IMR-90 (cell line): ENCODE data around the gene GRID1. TPM values are rescaled to one million over a fixed set of nuclear protein-coding genes. Genes with fewer than 3 reads are reported as not detected.

Experiments
- ATAC-seq: fragments of 200-7000 bp; cut with Tn5 transposase; 2 replicates; pipeline ENCODE4 v1.9.1; 2020; ENCODE audit warnings: low read depth, mild to moderate bottlenecking, moderate library complexity
- BruUV-seq: library from RNA; stranded (reverse); fragments of 400-500 nt; replicated peaks from 2 replicates; lab custom pipeline; 2021; lab: Mats Ljungman, UMichigan
- CTCF ChIA-PET: fragments of 300-600 bp; formaldehyde crosslinking; extraction: SDS; loops from one replicate; lab custom pipeline; 2021; ENCODE audit warnings: antibody characterized with exemption; lab: Yijun Ruan, JAX
- POLR2A ChIA-PET: fragments of 300-600 bp; sonication (Branson Sonifier 250); formaldehyde crosslinking; loops from one replicate; lab custom pipeline; 2022; ENCODE audit warnings: antibody characterized with exemption; ENCODE audit not compliant: unreplicated experiment; lab: Charles Lee
- DNase-seq: peaks from one replicate; pipeline ENCODE4 v3.0.0; 2013
- H2AFZ ChIP-seq: replicated peaks from 2 replicates; pipeline ENCODE3; 2013; ENCODE audit warnings: low read length, mild to moderate bottlenecking; ENCODE audit not compliant: poor library complexity
- H2AK5ac ChIP-seq: 2 replicates; pipeline ENCODE4 v1.6.1; 2013; ENCODE audit warnings: low read depth, low read length, inconsistent platforms
- H2AK9ac ChIP-seq: replicated peaks from 2 replicates; pipeline ENCODE3; 2013; ENCODE audit warnings: mild to moderate bottlenecking, low read depth, low read length, moderate library complexity; ENCODE audit not compliant: poor library complexity
- H2BK120ac ChIP-seq: 2 replicates; pipeline ENCODE4 v1.6.1; 2013; ENCODE audit warnings: low read depth, low read length, inconsistent platforms
- H2BK15ac ChIP-seq: 3 replicates; pipeline ENCODE4 v1.6.1; 2013; ENCODE audit warnings: low read depth, low read length, inconsistent platforms
- H2BK20ac ChIP-seq: 2 replicates; pipeline ENCODE4 v1.6.1; 2013; ENCODE audit warnings: low read depth, mild to moderate bottlenecking, inconsistent platforms, low read length, moderate library complexity
- H2BK5ac ChIP-seq: 2 replicates; pipeline ENCODE4 v1.6.1; 2013; ENCODE audit warnings: mild to moderate bottlenecking, low read depth, low read length, inconsistent platforms; ENCODE audit not compliant: poor library complexity, severe bottlenecking
- H3K14ac ChIP-seq: replicated peaks from 2 replicates; pipeline ENCODE4 v1.6.1; 2013; ENCODE audit warnings: low read depth, low read length, inconsistent platforms
- H3K18ac ChIP-seq: 2 replicates; pipeline ENCODE4 v1.6.1; 2013; ENCODE audit warnings: low read depth, low read length, control low read depth
- H3K23ac ChIP-seq: 2 replicates; pipeline ENCODE4 v1.6.1; 2013; ENCODE audit warnings: low read depth, low read length, inconsistent platforms
- H3K27ac ChIP-seq: 2 replicates; pipeline ENCODE4 v1.5.1; 2013; ENCODE audit warnings: mild to moderate bottlenecking, control low read depth, low read length; ENCODE audit not compliant: insufficient read depth
- H3K27me3 ChIP-seq: 2 replicates; pipeline ENCODE4 v1.6.1; 2013; ENCODE audit warnings: low read length; ENCODE audit not compliant: control insufficient read depth, insufficient read depth
- H3K36me3 ChIP-seq: 2 replicates; pipeline ENCODE4 v1.6.1; 2013; ENCODE audit warnings: low read length, mixed read lengths; ENCODE audit not compliant: control insufficient read depth, insufficient read depth
- H3K4ac ChIP-seq: 2 replicates; pipeline ENCODE4 v1.6.1; 2013; ENCODE audit warnings: low read depth, low read length, inconsistent platforms
- H3K4me1 ChIP-seq: 2 replicates; pipeline ENCODE4 v1.6.1; 2013; ENCODE audit warnings: low read length, mixed read lengths; ENCODE audit not compliant: control insufficient read depth, insufficient read depth
- H3K4me2 ChIP-seq: 2 replicates; pipeline ENCODE4 v1.6.1; 2013; ENCODE audit warnings: low read depth, mild to moderate bottlenecking, control low read depth, low read length, moderate library complexity
- H3K4me3 ChIP-seq: 2 replicates; pipeline ENCODE4 v1.5.1; 2013; ENCODE audit warnings: low read depth, mild to moderate bottlenecking, control low read depth, low read length, moderate library complexity; ENCODE audit not compliant: insufficient read depth
- H3K56ac ChIP-seq: 2 replicates; pipeline ENCODE4 v1.6.1; 2013; ENCODE audit warnings: low read length, inconsistent platforms; ENCODE audit not compliant: insufficient read depth; ENCODE audit errors: extremely low read depth
- H3K79me1 ChIP-seq, 2 experiments: 2 replicates each; pipeline ENCODE4 v1.6.1; 2013; ENCODE audit warnings: low read length in 2 of 2, inconsistent platforms in 1 of 2, low read depth in 1 of 2
- H3K9ac ChIP-seq: 2 replicates; pipeline ENCODE4 v1.6.1; 2013; ENCODE audit warnings: low read depth, low read length, control low read depth
- H3K9me1 ChIP-seq: 2 replicates; pipeline ENCODE4 v1.6.1; 2013; ENCODE audit warnings: low read length, inconsistent platforms; ENCODE audit not compliant: insufficient read depth
- H3K9me3 ChIP-seq: 2 replicates; pipeline ENCODE4 v1.6.1; 2013; ENCODE audit warnings: low read length; ENCODE audit not compliant: control insufficient read depth, insufficient read depth
- H4K20me1 ChIP-seq: 2 replicates; pipeline ENCODE4 v1.6.1; 2013; ENCODE audit warnings: low read length, inconsistent platforms; ENCODE audit not compliant: insufficient read depth
- H4K5ac ChIP-seq: 2 replicates; pipeline ENCODE4 v1.6.1; 2013; ENCODE audit warnings: mild to moderate bottlenecking, low read depth, low read length, control low read depth
- H4K8ac ChIP-seq, 2 experiments: 2 replicates each; pipeline ENCODE4 v1.6.1; 2013; ENCODE audit warnings: low read depth in 2 of 2, low read length in 2 of 2, control low read depth in 1 of 2, inconsistent platforms in 1 of 2
- H4K91ac ChIP-seq: 2 replicates; pipeline ENCODE4 v1.6.1; 2013; ENCODE audit warnings: low read depth, low read length, inconsistent platforms; ENCODE audit not compliant: insufficient read depth
- CEBPB ChIP-seq: IDR thresholded peaks from 2 replicates; pipeline ENCODE4 v1.6.1; 2012; ENCODE audit warnings: low read depth, low read length, improper control_type of control experiment
- FOS ChIP-seq: fragments of 150-350 bp; IDR thresholded peaks from 2 replicates; pipeline ENCODE4 v1.6.1; 2016; ENCODE audit warnings: low read depth, low read length
- MXI1 ChIP-seq: IDR thresholded peaks from 2 replicates; pipeline ENCODE4 v1.6.1; 2012; ENCODE audit warnings: low read depth, mild to moderate bottlenecking, low read length, moderate library complexity, borderline replicate concordance
- POLR2A ChIP-seq: IDR thresholded peaks from 2 replicates; pipeline ENCODE4 v1.6.1; 2012; ENCODE audit warnings: mild to moderate bottlenecking, low read depth, low read length
- RAD21 ChIP-seq: IDR thresholded peaks from 2 replicates; pipeline ENCODE4 v1.6.1; 2012; ENCODE audit warnings: low read length, improper control_type of control experiment
- RFX5 ChIP-seq: IDR thresholded peaks from 2 replicates; pipeline ENCODE4 v1.8.0; 2012; ENCODE audit warnings: low read depth, mild to moderate bottlenecking, low read length, moderate library complexity
- USF2 ChIP-seq: fragments of 150-350 bp; IDR thresholded peaks from 2 replicates; pipeline ENCODE4 v1.6.1; 2017; ENCODE audit warnings: mild to moderate bottlenecking, antibody characterized with exemption, low read length, low read depth
- whole genome bisulfite sequencing, 2 experiments: methylation state at CpG; one replicate each; pipeline versions ENCODE4 v1.1.5 to v1.1.7; 2013; ENCODE audit warnings: missing lambda C conversion rate in 2 of 2; ENCODE audit not compliant: insufficient read length in 1 of 2; ENCODE audit errors: extremely low coverage in 2 of 2; 5-methylcytosine and 5-hydroxymethylcytosine counted together
- dilution Hi-C: fragments of 300-500 bp; cut with HindIII; formaldehyde crosslinking; loops from one replicate; pipeline ENCODE4 v1.14.3; 2018; ENCODE audit warnings: low sequenced_read_pairs; ENCODE audit not compliant: unreplicated experiment
- in situ Hi-C: fragments of 300-500 bp; cut with MboI; formaldehyde crosslinking; loops from 3 replicates; pipeline ENCODE4 v1.14.3; 2019; ENCODE audit warnings: low sequenced_read_pairs, inconsistent platforms, mixed read lengths
- intact Hi-C: fragments of 100-400 bp; cut with micrococcal nuclease; formaldehyde crosslinking; loops from 2 replicates; pipeline ENCODE4 v1.10.0; 2022
- polyA plus RNA-seq, 3 experiments: library from polyadenylated mRNA; depleted of rRNA; stranded (reverse); fragments of >200 nt; gene quantifications; 2 replicates each; pipeline ENCODE4 v1.2.3, GENCODE V29; 2012; ENCODE audit warnings: low replicate concordance in 1 of 3
- total RNA-seq: library from RNA; depleted of rRNA; stranded (reverse); fragments of >200 nt; gene quantifications from 2 replicates; pipeline ENCODE4 v1.2.3, GENCODE V29; 2012
- TF ChIP-seq, protein P1 (sequence below): conservative IDR thresholded peaks from 2 replicates; pipeline ENCODE4 v1.5.1; 2012; ENCODE audit warnings: mild to moderate bottlenecking, low read depth, low read length, improper control_type of control experiment
- TF ChIP-seq, protein P2 (sequence below): fragments of 150-350 bp; IDR thresholded peaks from 2 replicates; pipeline ENCODE4 v1.6.1; 2016; ENCODE audit warnings: low read depth, mild to moderate bottlenecking, low read length, moderate library complexity, borderline replicate concordance

GRID1 gene
- total and polyA plus RNA-seq, 2 of the 4 experiments (the other 2 are of a cell fraction), result not detected

DNA sequence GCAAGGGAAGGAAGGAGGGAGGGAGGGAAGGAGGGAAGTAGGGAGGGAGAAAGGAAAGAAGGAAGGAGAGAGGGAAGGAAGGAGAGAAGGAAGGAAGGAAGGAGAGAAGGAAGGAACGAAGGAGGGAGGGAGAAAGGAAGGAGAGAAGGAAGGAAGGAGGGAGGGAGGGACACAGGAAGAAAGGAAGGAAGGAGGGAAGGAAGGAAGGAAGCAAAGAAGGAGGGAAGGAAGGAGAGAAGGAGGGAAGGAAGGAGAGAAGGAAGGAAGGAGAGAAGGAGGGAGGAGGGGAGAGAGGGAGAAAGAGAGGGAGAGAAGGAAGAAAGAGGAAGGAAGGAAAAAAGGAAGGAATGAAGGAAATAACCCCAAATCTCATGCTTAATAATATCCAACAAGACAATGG lies 630.6 kb downstream of the GRID1 start:
- Histone ChIP-seq H3K56ac (no peak overlapping the region), H3K9ac (no peak overlapping the region), H3K79me1 (no peaks in the 10 kb centered on the region), H3K4ac (no peak overlapping the region), H3K27me3 (no peaks in the 10 kb centered on the region), H2BK120ac (no peak overlapping the region), H3K23ac (no peak overlapping the region), H3K4me2 (no peak overlapping the region), H3K4me3 (no peak overlapping the region), H2AFZ (no peak overlapping the region), H3K9me1 (no peaks in the 10 kb centered on the region), H3K36me3 (no peaks in the 10 kb centered on the region), H3K14ac (no peak overlapping the region), H4K5ac (no peak overlapping the region), H3K18ac (no peak overlapping the region), H4K8ac (no peak overlapping the region), H3K9me3 (peaks cover 4% of the 10 kb centered on the region; the same call in 1 of the 2 replicates), H2BK15ac (no peak overlapping the region), H2AK5ac (no peak overlapping the region), H4K91ac (no peak overlapping the region), H3K4me1 (no peaks in the 10 kb centered on the region), H2AK9ac (no peak overlapping the region), H2BK20ac (no peak overlapping the region), H3K27ac (no peak overlapping the region), H4K20me1 (no peaks in the 10 kb centered on the region), H2BK5ac (no peak overlapping the region)
- BruUV-seq, result no TSS peak
- WGBS, 2 experiments, result 6% methylated on average over 1 of the region's 1 CpG; no CpG with 5 or more reads in 1 of the 2 experiments
- intact Hi-C loops (no loop called here), in situ Hi-C loops (no loop called here), dilution Hi-C loops (no loop called here)
- TF ChIP-seq, protein P1, sequence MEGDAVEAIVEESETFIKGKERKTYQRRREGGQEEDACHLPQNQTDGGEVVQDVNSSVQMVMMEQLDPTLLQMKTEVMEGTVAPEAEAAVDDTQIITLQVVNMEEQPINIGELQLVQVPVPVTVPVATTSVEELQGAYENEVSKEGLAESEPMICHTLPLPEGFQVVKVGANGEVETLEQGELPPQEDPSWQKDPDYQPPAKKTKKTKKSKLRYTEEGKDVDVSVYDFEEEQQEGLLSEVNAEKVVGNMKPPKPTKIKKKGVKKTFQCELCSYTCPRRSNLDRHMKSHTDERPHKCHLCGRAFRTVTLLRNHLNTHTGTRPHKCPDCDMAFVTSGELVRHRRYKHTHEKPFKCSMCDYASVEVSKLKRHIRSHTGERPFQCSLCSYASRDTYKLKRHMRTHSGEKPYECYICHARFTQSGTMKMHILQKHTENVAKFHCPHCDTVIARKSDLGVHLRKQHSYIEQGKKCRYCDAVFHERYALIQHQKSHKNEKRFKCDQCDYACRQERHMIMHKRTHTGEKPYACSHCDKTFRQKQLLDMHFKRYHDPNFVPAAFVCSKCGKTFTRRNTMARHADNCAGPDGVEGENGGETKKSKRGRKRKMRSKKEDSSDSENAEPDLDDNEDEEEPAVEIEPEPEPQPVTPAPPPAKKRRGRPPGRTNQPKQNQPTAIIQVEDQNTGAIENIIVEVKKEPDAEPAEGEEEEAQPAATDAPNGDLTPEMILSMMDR, result no peak
- no peak for TF ChIP-seq RAD21
- no peak for TF ChIP-seq RFX5
- TF ChIP-seq MXI1, result no peak
- TF ChIP-seq CEBPB, result no peak
- TF ChIP-seq POLR2A, result no peak
- TF ChIP-seq, protein P2, sequence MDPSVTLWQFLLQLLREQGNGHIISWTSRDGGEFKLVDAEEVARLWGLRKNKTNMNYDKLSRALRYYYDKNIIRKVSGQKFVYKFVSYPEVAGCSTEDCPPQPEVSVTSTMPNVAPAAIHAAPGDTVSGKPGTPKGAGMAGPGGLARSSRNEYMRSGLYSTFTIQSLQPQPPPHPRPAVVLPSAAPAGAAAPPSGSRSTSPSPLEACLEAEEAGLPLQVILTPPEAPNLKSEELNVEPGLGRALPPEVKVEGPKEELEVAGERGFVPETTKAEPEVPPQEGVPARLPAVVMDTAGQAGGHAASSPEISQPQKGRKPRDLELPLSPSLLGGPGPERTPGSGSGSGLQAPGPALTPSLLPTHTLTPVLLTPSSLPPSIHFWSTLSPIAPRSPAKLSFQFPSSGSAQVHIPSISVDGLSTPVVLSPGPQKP, result no peak
- no peak for TF ChIP-seq FOS
- TF ChIP-seq USF2, result no peak
- ATAC-seq (no peak), DNase-seq (no peak)
- ChIA-PET CTCF (no interaction called here), POLR2A (no interaction called here)
